NCI-H1105 treated with DMSO at 0.1 percent for 48 hours (cell line): ENCODE results near the gene MYLK2.
"Not testable (repeated sequence)": the region's sequence is repeated elsewhere in the genome, so short reads cannot be mapped to it uniquely, and the experiment has no call there.

Experiments
- DNase-seq: peaks from one replicate; lab custom pipeline; 2025; lab: John Stamatoyannopoulos, UW

The MYLK2 gene

GRCh38 chr20:31819083-31819784, at the start of gene MYLK2:
MYLK2 (plus strand) TSS chr20:31819356; CDS start chr20:31819581, 225 bp downstream.
- DNase-seq, result peak; percentile 53

DNA sequence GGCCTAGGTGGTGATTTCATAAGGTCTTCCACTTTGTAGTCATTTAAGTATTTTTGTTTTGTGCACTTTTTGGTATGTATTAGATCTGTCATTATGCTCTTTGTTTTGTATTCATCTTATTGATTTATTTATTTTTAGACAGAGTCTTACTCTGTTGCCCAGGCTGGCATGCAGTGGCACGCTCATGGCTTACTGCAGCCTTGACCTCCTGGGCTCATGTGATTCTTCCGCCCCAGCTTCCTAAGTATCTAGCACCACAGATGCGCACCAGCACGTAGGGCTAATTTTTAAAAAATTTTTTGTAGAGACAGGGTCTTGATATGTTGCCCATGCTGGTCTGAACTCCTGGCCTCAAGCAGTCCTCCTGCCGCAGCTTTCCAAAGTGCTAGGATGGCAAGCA, 49.5 kb upstream of the MYLK2 start:
- no peak for DNase-seq

DNA sequence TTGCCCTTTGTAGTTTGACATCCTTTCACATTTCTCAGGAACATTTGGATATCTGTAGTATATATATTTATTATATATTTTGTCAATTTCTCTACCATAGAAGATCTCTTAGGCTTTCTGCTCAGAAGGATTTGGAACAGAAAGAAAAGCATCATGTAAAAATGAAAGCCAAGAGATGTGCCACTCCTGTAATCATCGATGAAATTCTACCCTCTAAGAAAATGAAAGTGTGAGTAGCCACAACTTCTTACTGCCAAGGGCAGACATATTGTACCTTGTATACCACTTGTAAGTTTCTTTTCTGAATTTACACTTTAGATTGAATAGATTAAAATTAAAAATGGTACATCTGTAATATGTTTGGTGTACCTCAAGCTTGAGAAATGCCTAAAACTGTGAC, 48.9 kb upstream of the MYLK2 start:
- DNase-seq, result no peak

DNA sequence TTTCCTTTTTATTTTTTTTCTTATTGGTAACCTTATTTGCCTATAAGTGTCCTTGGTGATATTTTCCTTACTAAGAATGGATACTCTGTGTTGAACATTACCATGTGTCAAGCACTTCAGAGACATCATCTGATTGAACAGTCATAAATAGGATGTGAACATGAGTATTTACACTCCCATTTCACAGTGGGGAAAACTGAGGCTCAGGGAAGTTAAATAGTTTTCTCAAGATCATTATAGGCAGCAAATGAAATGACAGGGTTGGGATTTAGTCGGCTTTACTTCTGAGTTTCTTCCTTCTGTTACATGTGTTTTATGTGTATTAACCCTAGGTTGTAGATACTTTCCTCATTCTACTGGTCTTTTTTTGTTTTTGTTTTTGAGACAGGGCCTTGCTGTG, 44.7 kb upstream of the MYLK2 start:
- DNase-seq, result no peak

- no peak for DNase-seq
Observed at GRCh38 chr20:31780839-31781238, 38.3 kb upstream of the MYLK2 start.

- DNase-seq, result no peak
Observed at GRCh38 chr20:31781945-31782344, 37.2 kb upstream of the MYLK2 start.

GRCh38 chr20:31784354-31785044, 34.7 kb upstream of the MYLK2 start:
- no peak for DNase-seq

- DNase-seq, result no peak
Observed at GRCh38 chr20:31785089-31785488, 34.1 kb upstream of the MYLK2 start.

GRCh38 chr20:31788578-31788977, 30.6 kb upstream of the MYLK2 start:
- no peak for DNase-seq

GRCh38 chr20:31790401-31790800, 28.8 kb upstream of the MYLK2 start:
- DNase-seq, result no peak

DNA sequence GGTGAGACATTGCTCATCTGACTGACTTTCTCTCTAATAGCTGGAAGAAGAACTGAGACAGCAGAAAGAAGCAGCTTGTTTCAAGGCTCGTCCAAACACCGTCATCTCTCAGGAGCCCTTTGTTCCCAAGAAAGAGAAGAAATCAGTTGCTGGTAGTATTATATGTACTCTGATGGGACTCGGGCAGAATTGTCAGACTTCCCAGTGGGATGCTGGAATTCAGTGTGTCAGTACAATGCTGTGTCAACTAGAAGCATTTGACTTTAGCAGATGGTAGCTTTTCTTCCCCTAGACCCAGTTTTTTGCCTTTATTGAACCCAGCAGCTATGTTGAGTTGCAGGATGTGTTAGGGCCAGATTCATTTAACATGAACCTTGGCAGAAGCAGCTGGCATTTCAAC, 21.8 kb upstream of the MYLK2 start:
- DNase-seq, result no peak

DNA sequence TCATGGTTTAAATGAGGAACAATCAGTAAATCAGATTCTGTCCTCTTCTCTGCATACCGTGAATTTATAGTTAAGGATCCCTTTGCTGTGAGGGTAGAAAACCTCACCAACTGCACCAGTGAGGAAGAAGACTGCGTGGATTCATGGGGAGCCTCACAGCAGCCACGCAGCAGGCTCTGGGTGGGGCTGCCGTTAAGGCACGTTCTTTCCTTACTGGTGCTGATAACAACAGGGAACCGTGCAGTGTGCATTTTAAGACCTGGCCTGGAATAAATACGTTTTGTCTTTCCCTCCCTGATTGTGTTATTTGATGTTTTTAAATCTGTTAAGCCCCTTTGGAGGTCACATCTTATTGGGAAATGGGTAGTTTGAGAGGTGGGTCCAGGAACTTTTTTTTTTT, 17.6 kb upstream of the MYLK2 start:
- no peak for DNase-seq

- DNase-seq, result no peak
Observed at GRCh38 chr20:31803552-31804291, 15.4 kb upstream of the MYLK2 start.

- DNase-seq, result no peak
Observed at GRCh38 chr20:31806564-31807355, 12.4 kb upstream of the MYLK2 start.

DNA sequence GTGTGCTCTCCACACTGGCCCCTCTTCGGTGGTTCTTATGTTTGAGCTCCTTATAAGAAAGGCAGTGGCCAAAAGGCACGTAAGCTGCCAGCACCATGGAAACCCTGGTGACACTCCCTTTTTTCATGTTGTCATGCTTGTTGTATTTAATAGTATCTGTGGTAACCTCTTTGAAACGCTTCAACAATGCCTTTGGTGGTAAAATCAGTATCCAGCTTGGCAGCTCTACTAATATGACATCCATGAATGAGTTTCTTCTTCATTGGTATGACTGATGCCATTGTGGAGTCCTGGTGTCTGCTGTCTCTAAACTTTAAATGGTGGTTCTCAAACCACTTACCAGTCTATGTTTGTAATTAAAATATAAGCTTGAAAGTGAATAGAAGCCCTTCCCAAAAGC, 10.7 kb upstream of the MYLK2 start:
- no peak for DNase-seq

GRCh38 chr20:31809661-31810060, 9.5 kb upstream of the MYLK2 start:
- no peak for DNase-seq

- no peak for DNase-seq
Observed at GRCh38 chr20:31811198-31811597, 8.0 kb upstream of the MYLK2 start.

DNA sequence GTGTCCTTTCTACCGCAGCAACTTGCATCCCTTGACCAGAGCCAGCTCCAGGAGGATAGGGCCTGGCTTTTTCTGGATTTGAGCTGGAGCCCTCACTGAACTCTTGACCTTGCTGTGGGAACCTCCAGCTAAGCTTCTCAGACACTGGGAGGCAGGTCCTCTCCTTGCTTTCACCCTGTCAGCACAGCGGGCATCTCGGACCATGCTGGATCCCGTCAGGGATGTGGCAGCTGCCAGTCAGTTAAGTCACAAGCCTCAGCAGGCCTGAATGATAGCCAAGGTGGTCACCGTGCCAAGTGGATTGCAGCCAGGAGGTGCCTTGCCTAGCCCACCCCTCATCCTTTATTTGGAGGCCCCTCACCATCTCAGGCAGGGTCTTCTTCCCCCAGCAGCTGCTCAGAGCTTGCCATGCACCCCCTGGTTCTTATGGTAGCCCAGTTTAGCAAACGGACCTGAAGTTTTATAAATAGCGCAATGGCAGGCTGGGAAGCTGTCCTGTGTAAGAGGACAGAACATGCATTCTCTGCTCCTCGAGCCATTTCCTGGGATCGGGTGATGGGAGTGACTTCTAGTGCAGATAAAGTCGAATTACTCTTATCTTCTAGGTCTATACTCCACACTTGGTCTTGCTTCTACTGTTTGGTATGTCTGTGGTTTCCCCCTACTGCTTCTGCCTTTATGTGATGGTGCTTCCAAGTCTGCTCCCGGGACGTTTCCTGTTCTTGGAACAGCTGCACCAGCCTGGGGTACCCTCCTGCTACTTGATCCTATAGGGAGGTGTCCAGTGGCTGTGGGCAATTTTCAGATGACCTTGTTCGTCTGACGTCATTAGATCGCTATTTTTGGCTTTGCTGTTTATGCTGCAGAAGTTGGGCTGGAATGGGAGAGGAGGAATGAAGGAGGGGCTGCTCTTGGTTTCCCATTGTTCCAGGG, 7.1 kb upstream of the MYLK2 start:
- DNase-seq, result no peak

- DNase-seq, result no peak
Observed at GRCh38 chr20:31813611-31814010, 5.5 kb upstream of the MYLK2 start.

DNA sequence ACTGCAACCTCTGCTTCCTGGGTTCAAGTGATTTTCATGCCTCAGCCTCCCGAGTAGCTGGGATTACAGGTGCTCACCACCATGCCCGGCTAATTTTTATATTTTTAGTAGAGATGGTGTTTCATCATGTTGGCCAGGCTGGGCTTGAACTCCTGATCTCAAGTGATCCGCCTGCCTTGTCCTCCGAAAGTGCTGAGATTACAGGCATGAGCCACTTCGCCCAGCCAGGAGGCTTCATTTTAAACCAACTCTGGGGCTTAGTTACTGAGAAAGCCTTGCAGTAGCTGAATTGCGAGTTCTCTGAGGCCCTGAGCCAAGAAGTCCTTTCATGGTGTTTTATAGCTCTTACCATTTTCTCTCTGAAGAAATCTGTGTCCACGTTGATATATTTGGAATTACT, 5.0 kb upstream of the MYLK2 start:
- not testable (repeated sequence) for DNase-seq
